ENCODE data around the gene MINDY4. TPM values are rescaled to one million over a fixed set of nuclear protein-coding genes. Genes with fewer than 3 reads are reported as not detected.

The MINDY4 gene
- total and polyA plus RNA-seq, 2 of the 13 experiments (the other 11 are each of a cell fraction or from before 2014, with no cell fraction given) = not detected

- ATAC-seq = no peak
- no peaks in the 10 kb centered on the region for H3K4me1 ChIP-seq (ENCODE audit: insufficient read depth, low read length)
- no peaks in the 10 kb centered on the region for H3K36me3 ChIP-seq (replicated peaks in 1 of 2; ENCODE audit: control insufficient read depth in 1 of 2, insufficient read depth in 2 of 2, low read length in 2 of 2)
- ChIA-PET CTCF (ENCODE audit: low intra/inter-chr PET ratio, low total read pairs) (no interaction called here), POLR2A (no interaction called here)
- H3K27ac ChIP-seq (ENCODE audit: extremely low read length, insufficient read depth, low read length) = no peak overlapping the region
- H2AFZ ChIP-seq (ENCODE audit: low read length) = no peak overlapping the region
- H3K4me2 ChIP-seq (ENCODE audit: low read depth, low read length) = no peak overlapping the region
- no peak overlapping the region for H3K4me3 ChIP-seq (replicated peaks in 1 of 3; ENCODE audit: insufficient read depth in 1 of 3, low read depth in 2 of 3, low read length in 3 of 3)
- TF ChIP-seq SP5 (CRISPR knock-in tag; IDR thresholded peaks at IDR 0.05; ENCODE audit: borderline replicate concordance, low read depth) (no peak), ZNF549 (CRISPR knock-in tag; IDR thresholded peaks at IDR 0.05) (no peak), ZNF713 (CRISPR knock-in tag; IDR thresholded peaks at IDR 0.05) (no peak), NR1H2 (CRISPR knock-in tag; IDR thresholded peaks at IDR 0.05; ENCODE audit: borderline replicate concordance, low read depth) (no peak), ZNF44 (CRISPR knock-in tag; IDR thresholded peaks at IDR 0.05) (no peak), HOXA3 (CRISPR knock-in tag; IDR thresholded peaks at IDR 0.05) (no peak), NFRKB (IDR thresholded peaks at IDR 0.05) (no peak), SPEN (CRISPR knock-in tag; IDR thresholded peaks at IDR 0.05; ENCODE audit: low read depth) (no peak), ZSCAN25 (CRISPR knock-in tag; IDR thresholded peaks at IDR 0.05) (no peak), ZNF781 (CRISPR knock-in tag; IDR thresholded peaks at IDR 0.05; ENCODE audit: borderline replicate concordance, not compliant biosample characterization) (no peak), ASH2L (IDR thresholded peaks at IDR 0.05; ENCODE audit: insufficient read length, low read depth, low read length) (no peak), XBP1 (CRISPR knock-in tag; IDR thresholded peaks at IDR 0.05) (no peak), ZNF333 (CRISPR knock-in tag; IDR thresholded peaks at IDR 0.05; ENCODE audit: borderline replicate concordance) (no peak), SMC3 (IDR thresholded peaks at IDR 0.05; ENCODE audit: low read length) (no peak), MTA3 (CRISPR knock-in tag; IDR thresholded peaks at IDR 0.05) (no peak)
- TF ChIP-seq, protein P1, sequence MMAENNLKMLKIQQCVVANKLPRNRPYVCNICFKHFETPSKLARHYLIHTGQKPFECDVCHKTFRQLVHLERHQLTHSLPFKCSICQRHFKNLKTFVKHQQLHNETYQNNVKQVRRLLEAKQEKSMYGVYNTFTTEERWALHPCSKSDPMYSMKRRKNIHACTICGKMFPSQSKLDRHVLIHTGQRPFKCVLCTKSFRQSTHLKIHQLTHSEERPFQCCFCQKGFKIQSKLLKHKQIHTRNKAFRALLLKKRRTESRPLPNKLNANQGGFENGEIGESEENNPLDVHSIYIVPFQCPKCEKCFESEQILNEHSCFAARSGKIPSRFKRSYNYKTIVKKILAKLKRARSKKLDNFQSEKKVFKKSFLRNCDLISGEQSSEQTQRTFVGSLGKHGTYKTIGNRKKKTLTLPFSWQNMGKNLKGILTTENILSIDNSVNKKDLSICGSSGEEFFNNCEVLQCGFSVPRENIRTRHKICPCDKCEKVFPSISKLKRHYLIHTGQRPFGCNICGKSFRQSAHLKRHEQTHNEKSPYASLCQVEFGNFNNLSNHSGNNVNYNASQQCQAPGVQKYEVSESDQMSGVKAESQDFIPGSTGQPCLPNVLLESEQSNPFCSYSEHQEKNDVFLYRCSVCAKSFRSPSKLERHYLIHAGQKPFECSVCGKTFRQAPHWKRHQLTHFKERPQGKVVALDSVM (CRISPR knock-in tag; IDR thresholded peaks at IDR 0.05) = no peak
- intact Hi-C loops (cut with micrococcal nuclease; ENCODE audit: unreplicated experiment) = no loop called here
- no peak for FAIRE-seq
- H3K9me3 ChIP-seq (ENCODE audit: low read length) = no peaks in the 10 kb centered on the region
- WGBS (ENCODE audit: low lambda C conversion rate) = 37% methylated on average over 8 of the region's 15 CpGs
- no peaks in the 10 kb centered on the region; the same call in 1 of the 2 replicates for H4K20me1 ChIP-seq (ENCODE audit: insufficient read depth, low read length)
- in situ Hi-C loops (cut with HindIII; ENCODE audit: extremely low pct_ligation_motif_present, low pct_unique_long_range_greater_than_20kb) = no loop called here
- H3K9ac ChIP-seq (ENCODE audit: insufficient read depth, low read depth, low read length) = no peak overlapping the region
- no peaks in the 10 kb centered on the region for H3K79me2 ChIP-seq (ENCODE audit: insufficient read depth, low read length)
- peaks cover 4 to 12% of the 10 kb centered on the region in 2 experiments; a peak in 1 of 5 replicates for H3K27me3 ChIP-seq (ENCODE audit: control insufficient read depth in 1 of 2, insufficient read depth in 2 of 2, low read length in 2 of 2)
- no peak for DNase-seq (ENCODE audit: low spot score)
- no TSS peak for BruUV-seq (replicated peaks)
Measured at GRCh38 chr7:30845426-30846135, 74.4 kb downstream of the MINDY4 start.

Data from HepG2 (cell line).